Measurements from ENCODE around the gene SNAP47.

SNAP47 gene

GRCh38 chr1:227749916-227750710 lies 14.9 kb downstream of the SNAP47 start:
- no peak for DNase-seq
- Mint-ChIP-seq H3K36me3 (ENCODE audit: low read depth) (no peaks in the 10 kb centered on the region), H3K4me1 (no peaks in the 10 kb centered on the region), H3K27me3 (ENCODE audit: low read depth, poor library complexity) (no peaks in the 10 kb centered on the region), H3K27ac (no peak overlapping the region), H3K9me3 (no peaks in the 10 kb centered on the region), H3K4me3 (no peak overlapping the region)
- no peak for TF ChIP-seq CTCF (IDR thresholded peaks at IDR 0.05)

GRCh38 chr1:227753999-227754711 lies 18.9 kb downstream of the SNAP47 start:
- no peak overlapping the region for H3K4me3 Mint-ChIP-seq
- H3K4me1 Mint-ChIP-seq, result no peaks in the 10 kb centered on the region
- no peak overlapping the region for H3K27ac Mint-ChIP-seq
- TF ChIP-seq CTCF (IDR thresholded peaks at IDR 0.05), result no peak
- no peaks in the 10 kb centered on the region for H3K9me3 Mint-ChIP-seq
- peaks cover 3% of the 10 kb centered on the region for H3K27me3 Mint-ChIP-seq (ENCODE audit: low read depth, poor library complexity)
- no peak for DNase-seq
- peaks cover 7% of the 10 kb centered on the region for H3K36me3 Mint-ChIP-seq (ENCODE audit: low read depth)

GRCh38 chr1:227754958-227755357 lies 19.7 kb downstream of the SNAP47 start:
- Mint-ChIP-seq H3K9me3 (no peaks in the 10 kb centered on the region), H3K4me3 (no peak overlapping the region), H3K27ac (no peak overlapping the region), H3K36me3 (ENCODE audit: low read depth) (peaks cover 15% of the 10 kb centered on the region), H3K4me1 (no peaks in the 10 kb centered on the region), H3K27me3 (ENCODE audit: low read depth, poor library complexity) (peaks cover 3% of the 10 kb centered on the region)
- DNase-seq, result no peak
- TF ChIP-seq CTCF (IDR thresholded peaks at IDR 0.05), result no peak

- Mint-ChIP-seq H3K27me3 (ENCODE audit: low read depth, poor library complexity) (peaks cover 4% of the 10 kb centered on the region), H3K9me3 (no peaks in the 10 kb centered on the region), H3K4me1 (no peaks in the 10 kb centered on the region), H3K36me3 (ENCODE audit: low read depth) (peaks cover 26% of the 10 kb centered on the region), H3K4me3 (no peak overlapping the region), H3K27ac (no peak overlapping the region)
- TF ChIP-seq CTCF (IDR thresholded peaks at IDR 0.05), result no peak
- DNase-seq, result no peak
These were observed 21.1 kb downstream of the SNAP47 start for GRCh38 chr1:227756172-227756959.

- Mint-ChIP-seq H3K27me3 (ENCODE audit: low read depth, poor library complexity) (peaks cover 6% of the 10 kb centered on the region), H3K9me3 (no peaks in the 10 kb centered on the region), H3K27ac (no peak overlapping the region), H3K36me3 (ENCODE audit: low read depth) (peaks cover 28% of the 10 kb centered on the region), H3K4me1 (no peaks in the 10 kb centered on the region), H3K4me3 (no peak overlapping the region)
- TF ChIP-seq CTCF (IDR thresholded peaks at IDR 0.05), result no peak
- no peak for DNase-seq
These were observed 22.5 kb downstream of the SNAP47 start for GRCh38 chr1:227757781-227758180.
